ENCODE measurements around the gene TRIM33.

DNA sequence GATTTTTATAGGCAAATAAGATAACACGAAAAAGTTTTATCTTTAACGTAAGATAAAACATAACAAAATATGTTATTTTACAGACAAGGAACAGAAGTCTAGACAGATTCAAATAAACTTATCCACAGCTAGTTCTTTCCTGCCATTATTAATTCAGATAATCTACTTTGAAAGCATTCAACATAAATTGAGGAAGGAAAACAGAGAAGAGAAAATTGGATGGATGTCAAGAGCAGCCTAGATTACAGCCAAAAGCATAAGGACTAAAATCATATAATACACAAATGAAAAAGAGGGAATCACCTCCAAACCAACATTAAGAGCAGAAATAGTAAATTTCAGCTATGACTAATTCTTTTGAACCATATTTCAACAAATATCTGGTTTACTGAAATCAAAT, 15.5 kb downstream of the TRIM33 start:
- TF ChIP-seq, protein P1, sequence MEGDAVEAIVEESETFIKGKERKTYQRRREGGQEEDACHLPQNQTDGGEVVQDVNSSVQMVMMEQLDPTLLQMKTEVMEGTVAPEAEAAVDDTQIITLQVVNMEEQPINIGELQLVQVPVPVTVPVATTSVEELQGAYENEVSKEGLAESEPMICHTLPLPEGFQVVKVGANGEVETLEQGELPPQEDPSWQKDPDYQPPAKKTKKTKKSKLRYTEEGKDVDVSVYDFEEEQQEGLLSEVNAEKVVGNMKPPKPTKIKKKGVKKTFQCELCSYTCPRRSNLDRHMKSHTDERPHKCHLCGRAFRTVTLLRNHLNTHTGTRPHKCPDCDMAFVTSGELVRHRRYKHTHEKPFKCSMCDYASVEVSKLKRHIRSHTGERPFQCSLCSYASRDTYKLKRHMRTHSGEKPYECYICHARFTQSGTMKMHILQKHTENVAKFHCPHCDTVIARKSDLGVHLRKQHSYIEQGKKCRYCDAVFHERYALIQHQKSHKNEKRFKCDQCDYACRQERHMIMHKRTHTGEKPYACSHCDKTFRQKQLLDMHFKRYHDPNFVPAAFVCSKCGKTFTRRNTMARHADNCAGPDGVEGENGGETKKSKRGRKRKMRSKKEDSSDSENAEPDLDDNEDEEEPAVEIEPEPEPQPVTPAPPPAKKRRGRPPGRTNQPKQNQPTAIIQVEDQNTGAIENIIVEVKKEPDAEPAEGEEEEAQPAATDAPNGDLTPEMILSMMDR (IDR thresholded peaks at IDR 0.05), result no peak
- no peak for TF ChIP-seq POLR2A (IDR thresholded peaks at IDR 0.05)
